C4-2B (cell line): ENCODE results near the gene ABAT.

ENCODE experiments used
- H3K27ac ChIP-seq: fragments of 450-650 bp; 2 replicates; pipeline ENCODE4 v1.5.1; 2017
- ZFX ChIP-seq: fragments of 450-650 bp; IDR thresholded peaks from 2 replicates; pipeline ENCODE4 v1.6.1; 2017
- TF ChIP-seq, protein P1 (sequence below): fragments of 450-650 bp; conservative IDR thresholded peaks from 2 replicates; pipeline ENCODE4 v1.5.1; 2017; ENCODE audit warnings: mild to moderate bottlenecking

ABAT gene

DNA sequence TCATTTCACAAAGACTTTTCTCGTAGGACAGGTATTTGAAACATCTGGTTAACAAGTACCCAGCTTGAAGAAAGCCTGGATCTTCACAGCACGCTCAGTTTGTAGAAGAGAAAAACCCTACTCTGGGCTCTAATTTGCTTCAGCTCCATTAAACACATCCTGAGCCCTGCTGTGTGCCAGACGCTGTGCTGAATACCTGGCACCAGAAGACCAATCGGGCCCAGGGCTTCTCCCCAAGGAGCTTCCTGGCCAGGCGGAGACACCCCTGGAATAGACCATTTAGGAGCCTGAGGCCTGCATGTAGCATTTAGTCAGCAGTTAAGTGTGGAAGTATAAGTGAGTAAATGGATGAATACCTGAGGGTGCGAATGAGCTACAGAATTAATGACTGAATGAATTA, 8.9 kb upstream of the ABAT start:
- H3K27ac ChIP-seq: no peak overlapping the region
- TF ChIP-seq, protein P1, sequence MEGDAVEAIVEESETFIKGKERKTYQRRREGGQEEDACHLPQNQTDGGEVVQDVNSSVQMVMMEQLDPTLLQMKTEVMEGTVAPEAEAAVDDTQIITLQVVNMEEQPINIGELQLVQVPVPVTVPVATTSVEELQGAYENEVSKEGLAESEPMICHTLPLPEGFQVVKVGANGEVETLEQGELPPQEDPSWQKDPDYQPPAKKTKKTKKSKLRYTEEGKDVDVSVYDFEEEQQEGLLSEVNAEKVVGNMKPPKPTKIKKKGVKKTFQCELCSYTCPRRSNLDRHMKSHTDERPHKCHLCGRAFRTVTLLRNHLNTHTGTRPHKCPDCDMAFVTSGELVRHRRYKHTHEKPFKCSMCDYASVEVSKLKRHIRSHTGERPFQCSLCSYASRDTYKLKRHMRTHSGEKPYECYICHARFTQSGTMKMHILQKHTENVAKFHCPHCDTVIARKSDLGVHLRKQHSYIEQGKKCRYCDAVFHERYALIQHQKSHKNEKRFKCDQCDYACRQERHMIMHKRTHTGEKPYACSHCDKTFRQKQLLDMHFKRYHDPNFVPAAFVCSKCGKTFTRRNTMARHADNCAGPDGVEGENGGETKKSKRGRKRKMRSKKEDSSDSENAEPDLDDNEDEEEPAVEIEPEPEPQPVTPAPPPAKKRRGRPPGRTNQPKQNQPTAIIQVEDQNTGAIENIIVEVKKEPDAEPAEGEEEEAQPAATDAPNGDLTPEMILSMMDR: no peak
- no peak for TF ChIP-seq ZFX

DNA sequence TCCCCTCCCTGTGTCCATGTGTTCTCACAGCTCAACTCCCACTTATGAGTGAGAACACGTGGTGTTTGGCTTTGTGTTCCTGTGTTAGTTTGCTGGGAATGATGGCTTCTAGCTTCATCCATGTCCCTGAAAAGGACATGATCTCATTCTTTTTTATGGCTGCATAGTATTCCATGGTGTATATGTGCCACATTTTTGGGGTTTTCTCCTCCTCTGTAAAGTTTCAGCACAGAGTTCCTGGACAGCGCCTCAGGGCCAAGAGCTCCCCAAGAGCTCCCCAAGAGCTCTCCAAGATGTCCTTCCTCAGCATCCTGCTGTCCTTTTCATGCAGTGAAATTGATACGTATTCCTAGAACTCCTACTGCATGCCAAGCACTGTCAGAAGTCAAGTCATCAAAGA, 6.9 kb upstream of the ABAT start:
- H3K27ac ChIP-seq: no peak overlapping the region
- TF ChIP-seq, protein P1: no peak
- no peak for TF ChIP-seq ZFX

DNA sequence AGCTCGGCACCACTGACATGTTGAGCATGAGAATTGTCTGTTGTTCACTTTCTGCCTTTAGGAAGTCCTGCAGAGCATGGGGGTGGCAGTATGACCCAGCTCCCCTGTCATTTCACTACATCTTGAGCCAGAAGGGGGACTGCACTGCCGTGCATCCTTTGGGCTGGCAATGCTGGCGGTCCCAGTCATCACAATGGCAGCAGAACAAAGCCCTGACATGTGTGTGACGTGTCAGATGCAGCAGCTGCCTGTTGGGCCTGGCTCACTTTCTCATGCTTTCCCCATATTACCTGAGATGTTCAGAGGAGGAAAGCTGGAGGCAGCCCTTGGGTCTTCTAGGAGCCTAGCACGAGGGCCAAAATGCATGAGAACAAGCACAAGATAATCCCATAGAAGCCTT, 6.3 kb upstream of the ABAT start:
- TF ChIP-seq, protein P1: no peak
- no peak for TF ChIP-seq ZFX
- no peak overlapping the region for H3K27ac ChIP-seq

DNA sequence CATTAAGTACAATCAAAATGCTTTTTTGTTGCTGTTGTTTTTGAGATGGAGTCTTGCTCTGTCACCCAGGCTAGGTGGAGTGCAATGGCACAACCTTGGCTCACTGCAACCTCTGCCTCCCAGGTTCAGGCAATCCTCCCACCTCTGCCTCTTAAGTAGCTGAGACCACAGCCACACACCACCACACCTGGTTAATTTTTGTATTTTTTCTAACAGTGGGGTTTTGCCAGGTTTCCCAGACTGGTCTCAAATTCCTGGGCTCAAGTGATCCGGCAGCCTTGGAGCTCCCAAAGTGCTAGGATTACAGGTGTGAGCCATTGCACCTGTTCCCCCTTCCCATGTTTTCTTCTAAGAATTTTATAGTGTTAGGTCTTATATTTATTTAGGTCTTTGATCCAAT, 4.9 kb upstream of the ABAT start:
- no peak overlapping the region for H3K27ac ChIP-seq
- no peak for TF ChIP-seq ZFX
- TF ChIP-seq, protein P1: no peak

DNA sequence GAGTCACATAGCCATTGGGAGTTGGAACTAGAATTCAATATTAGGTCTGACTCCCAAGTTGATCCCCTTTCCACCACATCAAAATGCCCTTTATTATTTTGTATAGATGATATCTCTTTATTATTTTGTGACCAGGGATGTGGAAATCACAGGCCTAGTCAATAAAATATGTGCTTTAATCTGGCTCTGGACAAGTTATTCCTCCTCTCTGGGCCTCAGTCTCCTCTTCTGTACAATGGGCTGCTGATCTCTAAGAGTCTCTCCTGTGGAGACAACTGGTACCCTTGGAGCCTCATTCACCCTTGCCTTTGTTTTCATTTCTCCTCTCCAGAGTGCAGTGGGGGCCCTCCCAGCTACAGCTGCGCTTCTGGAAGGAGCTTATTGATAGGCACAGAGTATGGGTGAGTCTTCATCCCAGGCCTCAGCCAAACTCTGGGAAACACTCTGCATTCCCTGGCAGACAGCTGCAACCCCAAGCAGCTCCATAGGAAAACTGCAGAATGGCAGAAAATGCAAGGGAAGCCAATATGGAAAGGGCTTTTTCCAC, 4.3 kb upstream of the ABAT start:
- H3K27ac ChIP-seq: no peak overlapping the region
- TF ChIP-seq ZFX: no peak
- TF ChIP-seq, protein P1: no peak

DNA sequence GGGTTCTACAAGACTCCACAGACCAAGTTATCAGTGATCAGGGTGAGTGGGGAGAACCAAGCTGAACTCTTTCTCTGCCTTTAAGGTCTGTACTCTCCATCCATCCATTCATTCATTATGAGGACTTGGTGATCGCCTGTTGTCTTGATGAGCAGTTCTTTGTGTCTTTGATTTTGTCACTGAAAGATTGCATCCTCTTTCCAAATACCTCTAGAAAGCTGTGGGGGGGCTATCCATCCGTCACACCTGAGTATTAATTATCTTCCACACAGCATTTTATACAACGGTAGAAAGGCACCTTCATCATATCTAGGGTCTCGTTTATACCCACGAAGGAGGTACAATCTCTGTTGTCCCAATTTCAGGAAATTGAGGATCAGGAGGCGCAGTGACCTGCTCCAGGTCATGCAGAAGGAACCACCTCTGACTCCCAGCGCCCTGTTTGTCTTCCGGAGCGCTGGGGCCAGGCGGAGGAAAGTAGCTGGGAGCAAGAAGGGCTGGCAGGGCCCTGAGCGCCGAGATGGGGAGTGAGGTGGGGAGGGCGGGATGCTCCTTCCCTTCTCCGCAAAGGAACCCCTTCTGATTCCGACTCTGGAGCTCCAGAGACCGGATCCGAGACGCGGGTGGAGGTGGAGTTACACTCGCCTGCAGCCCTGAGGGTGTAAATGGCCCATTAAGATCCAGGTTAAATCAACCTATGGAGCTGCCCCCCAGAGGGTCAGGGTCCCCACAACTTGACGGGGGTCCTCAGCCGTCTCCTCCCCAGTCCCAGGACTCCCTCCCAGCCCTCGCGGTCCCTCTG, 605 bp upstream of the ABAT start:
- peak overlapping the region; percentile 41 for H3K27ac ChIP-seq
- TF ChIP-seq, protein P1: no peak
- no peak for TF ChIP-seq ZFX
